Sigmoid colon (tissue), 3 donors: ENCODE results near the gene OR2V2.

ENCODE experiments used
- POLR2A ChIP-seq, 2 donors: fragments of 450-650 bp; IDR thresholded peaks; one replicate each; pipeline ENCODE4 v1.6.1; 2016; ENCODE audit warnings: antibody characterized with exemption in 2 of 2, mild to moderate bottlenecking in 2 of 2, moderate library complexity in 2 of 2
- TF ChIP-seq, protein P1 (sequence below), 4 experiments: fragments of 450-650 bp in 3 of 4; fragments of 200-600 bp in 1 of 4; IDR thresholded peaks; one replicate each; pipeline ENCODE4 v1.5.1; 2016 to 2019; ENCODE audit warnings: antibody characterized with exemption in 4 of 4, mild to moderate bottlenecking in 3 of 4, moderate library complexity in 2 of 4

DNA sequence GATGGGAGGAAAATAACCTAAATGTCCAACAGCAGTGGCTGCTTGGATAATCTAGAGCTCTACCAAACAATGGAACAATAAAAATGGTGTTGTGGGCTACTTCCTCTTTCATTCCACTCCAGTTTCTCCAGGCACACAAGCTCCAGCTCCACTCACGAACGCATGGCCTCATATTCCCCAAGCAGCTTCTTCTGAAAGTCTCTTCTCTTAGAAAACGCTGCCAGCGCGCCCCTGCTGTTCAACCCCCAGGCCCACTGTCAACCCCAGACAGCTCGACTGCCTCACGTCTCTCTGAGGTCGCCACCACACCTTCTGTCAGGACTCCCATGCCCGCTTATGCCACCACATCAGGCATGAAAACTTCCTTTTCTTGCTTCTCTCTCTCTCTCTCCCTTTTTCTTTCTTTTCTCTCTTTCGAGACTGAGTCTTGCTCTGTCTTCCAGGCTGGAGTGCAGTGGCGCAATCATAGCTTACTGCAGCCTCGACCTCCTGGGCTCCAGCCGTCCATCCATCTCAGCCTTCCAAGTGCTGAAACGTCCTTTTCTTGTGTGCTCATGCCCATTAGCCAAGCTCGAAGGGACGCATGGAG lies 16.2 kb downstream of the OR2V2 start:
- no peak for TF ChIP-seq POLR2A (IDR thresholded peaks at IDR 0.05)
- TF ChIP-seq, protein P1, sequence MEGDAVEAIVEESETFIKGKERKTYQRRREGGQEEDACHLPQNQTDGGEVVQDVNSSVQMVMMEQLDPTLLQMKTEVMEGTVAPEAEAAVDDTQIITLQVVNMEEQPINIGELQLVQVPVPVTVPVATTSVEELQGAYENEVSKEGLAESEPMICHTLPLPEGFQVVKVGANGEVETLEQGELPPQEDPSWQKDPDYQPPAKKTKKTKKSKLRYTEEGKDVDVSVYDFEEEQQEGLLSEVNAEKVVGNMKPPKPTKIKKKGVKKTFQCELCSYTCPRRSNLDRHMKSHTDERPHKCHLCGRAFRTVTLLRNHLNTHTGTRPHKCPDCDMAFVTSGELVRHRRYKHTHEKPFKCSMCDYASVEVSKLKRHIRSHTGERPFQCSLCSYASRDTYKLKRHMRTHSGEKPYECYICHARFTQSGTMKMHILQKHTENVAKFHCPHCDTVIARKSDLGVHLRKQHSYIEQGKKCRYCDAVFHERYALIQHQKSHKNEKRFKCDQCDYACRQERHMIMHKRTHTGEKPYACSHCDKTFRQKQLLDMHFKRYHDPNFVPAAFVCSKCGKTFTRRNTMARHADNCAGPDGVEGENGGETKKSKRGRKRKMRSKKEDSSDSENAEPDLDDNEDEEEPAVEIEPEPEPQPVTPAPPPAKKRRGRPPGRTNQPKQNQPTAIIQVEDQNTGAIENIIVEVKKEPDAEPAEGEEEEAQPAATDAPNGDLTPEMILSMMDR (IDR thresholded peaks at IDR 0.05): no peak
